Measurements from ENCODE around the gene PTAFR. TPM values are rescaled to one million over a fixed set of nuclear protein-coding genes. Genes with fewer than 3 reads are reported as not detected.

The PTAFR gene
- total RNA-seq, 4 donors from 2014 or later: 2.0 to 51.7 (median 4.2) TPM

GRCh38 chr1:28173980-28174297, 2.6 kb downstream of the PTAFR start:
- 83% methylated on average over 5 of the region's 5 CpGs; no CpG with 5 or more reads in 1 of the 2 donors for WGBS, 2 donors (ENCODE audit: low coverage in 1 of 2)
- DNase-seq: no peak
- H3K36me3 ChIP-seq: no peaks in the 10 kb centered on the region
- peaks cover 0 to 54% (median 26%) of the 10 kb centered on the region in 4 donors for H3K4me1 ChIP-seq
- no peaks in the 10 kb centered on the region for H3K9me3 ChIP-seq
- in situ Hi-C loops (cut with MboI; ENCODE audit: low pct_ligation_motif_present in 1 of 4, low pct_unique_long_range_greater_than_20kb in 1 of 4, low sequenced_read_pairs in 3 of 4) (no loop called here), intact Hi-C loops (cut with DNase I; ENCODE audit: low total_unique reads) (no loop called here)
- H3K27ac ChIP-seq: peak overlapping the region; percentile 72 to 76 (median 73)
- TF ChIP-seq CTCF (IDR thresholded peaks at IDR 0.05): no peak
- TF ChIP-seq POLR2AphosphoS5 (IDR thresholded peaks at IDR 0.05): no peak
- TF ChIP-seq EP300 (IDR thresholded peaks at IDR 0.05; ENCODE audit: low read depth): no peak
- TF ChIP-seq POLR2A (IDR thresholded peaks at IDR 0.05): no peak
- no peaks in the 10 kb centered on the region for H3K27me3 ChIP-seq
- H3K4me3 ChIP-seq: no peak overlapping the region

- Histone ChIP-seq H3K27ac (peak overlapping the region; percentile 72 to 76 (median 73)), H3K4me1 (peaks cover 0 to 57% (median 29%) of the 10 kb centered on the region in 4 donors), H3K27me3 (no peaks in the 10 kb centered on the region), H3K4me3 (no peak overlapping the region), H3K9me3 (no peaks in the 10 kb centered on the region), H3K36me3 (no peaks in the 10 kb centered on the region)
- WGBS, 2 donors (ENCODE audit: low coverage in 1 of 2): 30 to 49% methylated on average over 2 to 11 of the region's 11 CpGs
- intact Hi-C loops (cut with DNase I; ENCODE audit: low total_unique reads): no loop called here
- no peak for DNase-seq
- in situ Hi-C loops (cut with MboI; ENCODE audit: low pct_ligation_motif_present in 1 of 4, low pct_unique_long_range_greater_than_20kb in 1 of 4, low sequenced_read_pairs in 3 of 4): no loop called here
- TF ChIP-seq POLR2A (IDR thresholded peaks at IDR 0.05) (no peak), CTCF (IDR thresholded peaks at IDR 0.05) (no peak), EP300 (IDR thresholded peaks at IDR 0.05; ENCODE audit: low read depth) (no peak), POLR2AphosphoS5 (IDR thresholded peaks at IDR 0.05) (no peak)
These were observed 3.1 kb downstream of the PTAFR start for GRCh38 chr1:28173151-28173979.

- Histone ChIP-seq H3K27me3 (no peaks in the 10 kb centered on the region), H3K27ac (peak overlapping the region; percentile 72 to 76 (median 73)), H3K4me3 (no peak overlapping the region), H3K9me3 (no peaks in the 10 kb centered on the region), H3K36me3 (no peaks in the 10 kb centered on the region), H3K4me1 (peaks cover 0 to 57% (median 29%) of the 10 kb centered on the region in 4 donors)
- in situ Hi-C loops (cut with MboI; ENCODE audit: low pct_ligation_motif_present in 1 of 4, low pct_unique_long_range_greater_than_20kb in 1 of 4, low sequenced_read_pairs in 3 of 4): no loop called here
- DNase-seq: peak; percentile 69
- TF ChIP-seq POLR2AphosphoS5 (IDR thresholded peaks at IDR 0.05): peak in 2 of 3 donors; percentile 8 to 41
- TF ChIP-seq EP300 (IDR thresholded peaks at IDR 0.05; ENCODE audit: low read depth): no peak
- intact Hi-C loops (cut with DNase I; ENCODE audit: low total_unique reads): no loop called here
- 5 to 13% methylated on average over 3 to 8 of the region's 8 CpGs for WGBS, 2 donors (ENCODE audit: low coverage in 1 of 2)
These were observed 3.8 kb downstream of the PTAFR start for GRCh38 chr1:28172713-28173150.

- in situ Hi-C loops (cut with MboI; ENCODE audit: low pct_ligation_motif_present in 1 of 4, low pct_unique_long_range_greater_than_20kb in 1 of 4, low sequenced_read_pairs in 3 of 4) (no loop called here), intact Hi-C loops (cut with DNase I; ENCODE audit: low total_unique reads) (no loop called here)
- no peak for TF ChIP-seq POLR2A (IDR thresholded peaks at IDR 0.05)
- no peak for TF ChIP-seq EP300 (IDR thresholded peaks at IDR 0.05; ENCODE audit: low read depth)
- TF ChIP-seq POLR2AphosphoS5 (IDR thresholded peaks at IDR 0.05): no peak
- TF ChIP-seq CTCF (IDR thresholded peaks at IDR 0.05): no peak
- DNase-seq: no peak
- 73 to 87% methylated on average over 4 to 7 of the region's 7 CpGs for WGBS, 2 donors (ENCODE audit: low coverage in 1 of 2)
- H3K36me3 ChIP-seq: no peaks in the 10 kb centered on the region
- peaks cover 0 to 57% (median 29%) of the 10 kb centered on the region in 4 donors for H3K4me1 ChIP-seq
- no peak overlapping the region for H3K4me3 ChIP-seq
- H3K27me3 ChIP-seq: no peaks in the 10 kb centered on the region
- no peak overlapping the region for H3K27ac ChIP-seq
- no peaks in the 10 kb centered on the region for H3K9me3 ChIP-seq
These were observed 5.2 kb downstream of the PTAFR start for GRCh38 chr1:28171246-28171645.
